ENCODE data around the gene TRMT2B. TPM values are rescaled to one million over a fixed set of nuclear protein-coding genes. Genes with fewer than 3 reads are reported as not detected.

TRMT2B gene
- total and polyA plus RNA-seq, 2 donors from 2014 or later = 8.6 to 24.8 TPM

DNA sequence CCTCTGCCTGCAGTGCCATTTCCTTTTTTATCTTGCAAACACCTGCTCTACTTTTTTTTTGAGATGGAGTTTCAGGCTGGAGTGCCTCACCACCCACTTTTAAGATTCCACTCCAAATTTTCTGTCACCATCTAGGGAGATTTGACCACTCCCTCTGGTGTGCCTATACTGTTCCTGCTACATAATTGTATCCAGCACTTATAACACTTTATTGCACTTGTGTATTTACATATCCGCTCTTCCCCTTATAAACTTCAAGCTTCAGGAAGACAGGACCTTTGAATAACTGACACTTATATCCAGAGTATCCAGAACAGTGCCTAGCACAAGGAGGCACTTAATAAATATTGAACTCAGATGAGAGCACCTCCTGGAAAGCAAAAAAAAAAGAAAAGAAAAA is 39.9 kb upstream of the TRMT2B start:
- intact Hi-C loops (cut with DNase I) = no loop called here
- H3K27me3 ChIP-seq (ENCODE audit: control insufficient read depth, insufficient read depth, low read length) = no peaks in the 10 kb centered on the region
- H3K9me3 ChIP-seq (ENCODE audit: control insufficient read depth in 2 of 3, insufficient read depth in 1 of 3, low read length in 3 of 3) = no peaks in the 10 kb centered on the region
- H3K27ac ChIP-seq (ENCODE audit: low read depth in 2 of 2, low read length in 2 of 2) = no peak overlapping the region
- H3K4me3 ChIP-seq (ENCODE audit: low read length in 3 of 3) = no peak overlapping the region
- H3K36me3 ChIP-seq (ENCODE audit: control insufficient read depth in 2 of 3, insufficient read depth in 3 of 3, low read length in 3 of 3) = no peaks in the 10 kb centered on the region
- TF ChIP-seq, protein P1, sequence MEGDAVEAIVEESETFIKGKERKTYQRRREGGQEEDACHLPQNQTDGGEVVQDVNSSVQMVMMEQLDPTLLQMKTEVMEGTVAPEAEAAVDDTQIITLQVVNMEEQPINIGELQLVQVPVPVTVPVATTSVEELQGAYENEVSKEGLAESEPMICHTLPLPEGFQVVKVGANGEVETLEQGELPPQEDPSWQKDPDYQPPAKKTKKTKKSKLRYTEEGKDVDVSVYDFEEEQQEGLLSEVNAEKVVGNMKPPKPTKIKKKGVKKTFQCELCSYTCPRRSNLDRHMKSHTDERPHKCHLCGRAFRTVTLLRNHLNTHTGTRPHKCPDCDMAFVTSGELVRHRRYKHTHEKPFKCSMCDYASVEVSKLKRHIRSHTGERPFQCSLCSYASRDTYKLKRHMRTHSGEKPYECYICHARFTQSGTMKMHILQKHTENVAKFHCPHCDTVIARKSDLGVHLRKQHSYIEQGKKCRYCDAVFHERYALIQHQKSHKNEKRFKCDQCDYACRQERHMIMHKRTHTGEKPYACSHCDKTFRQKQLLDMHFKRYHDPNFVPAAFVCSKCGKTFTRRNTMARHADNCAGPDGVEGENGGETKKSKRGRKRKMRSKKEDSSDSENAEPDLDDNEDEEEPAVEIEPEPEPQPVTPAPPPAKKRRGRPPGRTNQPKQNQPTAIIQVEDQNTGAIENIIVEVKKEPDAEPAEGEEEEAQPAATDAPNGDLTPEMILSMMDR (IDR thresholded peaks at IDR 0.05; ENCODE audit: borderline replicate concordance, extremely low read depth, insufficient read depth) = no peak
- no peaks in the 10 kb centered on the region for H3K4me1 ChIP-seq (ENCODE audit: control insufficient read depth in 2 of 3, insufficient read depth in 2 of 3, low read depth in 1 of 3, low read length in 3 of 3)
- no peak for FAIRE-seq
- H3K9ac ChIP-seq (ENCODE audit: low read length in 3 of 3) = no peak overlapping the region
- no peak for DNase-seq

DNA sequence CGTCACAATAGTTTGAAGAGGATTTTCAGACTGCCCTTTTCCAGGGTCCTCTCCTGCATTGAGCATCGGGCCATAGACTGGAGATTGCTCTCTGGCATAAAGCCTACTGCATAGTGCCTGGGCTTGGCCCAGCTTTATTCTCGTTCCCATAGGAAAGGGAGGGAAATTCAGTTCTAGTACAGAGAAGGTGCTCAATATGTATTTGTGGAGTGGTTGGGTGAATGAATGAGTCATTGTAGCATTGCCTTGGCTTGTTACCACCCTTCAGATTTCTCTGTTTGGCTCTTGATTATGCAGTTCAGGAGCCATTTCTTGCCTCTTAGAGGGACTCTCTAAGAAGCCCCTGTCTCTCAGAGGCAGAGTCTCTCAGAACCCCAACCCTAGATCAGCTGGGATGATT is 29.3 kb upstream of the TRMT2B start:
- H3K4me3 ChIP-seq (ENCODE audit: low read length in 3 of 3) = no peak overlapping the region
- H3K27me3 ChIP-seq (ENCODE audit: control insufficient read depth, insufficient read depth, low read length) = no peaks in the 10 kb centered on the region
- intact Hi-C loops (cut with DNase I) = no loop called here
- H3K4me1 ChIP-seq (ENCODE audit: control insufficient read depth in 2 of 3, insufficient read depth in 2 of 3, low read depth in 1 of 3, low read length in 3 of 3) = no peaks in the 10 kb centered on the region
- FAIRE-seq = no peak
- no peak for DNase-seq
- no peak overlapping the region for H3K27ac ChIP-seq (ENCODE audit: low read depth in 2 of 2, low read length in 2 of 2)
- H3K9me3 ChIP-seq (ENCODE audit: control insufficient read depth in 2 of 3, insufficient read depth in 1 of 3, low read length in 3 of 3) = no peaks in the 10 kb centered on the region
- no peak overlapping the region for H3K9ac ChIP-seq (ENCODE audit: low read length in 3 of 3)
- TF ChIP-seq, protein P1 (IDR thresholded peaks at IDR 0.05; ENCODE audit: borderline replicate concordance, extremely low read depth, insufficient read depth) = no peak
- no peaks in the 10 kb centered on the region for H3K36me3 ChIP-seq (ENCODE audit: control insufficient read depth in 2 of 3, insufficient read depth in 3 of 3, low read length in 3 of 3)

GRCh38 chrX:101080326-101081124 is 28.6 kb upstream of the TRMT2B start:
- TF ChIP-seq, protein P1 (IDR thresholded peaks at IDR 0.05; ENCODE audit: borderline replicate concordance, extremely low read depth, insufficient read depth) = no peak
- DNase-seq (no peak), FAIRE-seq (no peak)
- intact Hi-C loops (cut with DNase I) = no loop called here
- H3K27me3 ChIP-seq (ENCODE audit: control insufficient read depth, insufficient read depth, low read length) = no peaks in the 10 kb centered on the region
- no peaks in the 10 kb centered on the region for H3K9me3 ChIP-seq (ENCODE audit: control insufficient read depth in 2 of 3, insufficient read depth in 1 of 3, low read length in 3 of 3)
- no peak overlapping the region for H3K4me3 ChIP-seq (ENCODE audit: low read length in 3 of 3)
- no peak overlapping the region for H3K27ac ChIP-seq (ENCODE audit: low read depth in 2 of 2, low read length in 2 of 2)
- H3K4me1 ChIP-seq (ENCODE audit: control insufficient read depth in 2 of 3, insufficient read depth in 2 of 3, low read depth in 1 of 3, low read length in 3 of 3) = no peaks in the 10 kb centered on the region
- no peaks in the 10 kb centered on the region for H3K36me3 ChIP-seq (ENCODE audit: control insufficient read depth in 2 of 3, insufficient read depth in 3 of 3, low read length in 3 of 3)
- H3K9ac ChIP-seq (ENCODE audit: low read length in 3 of 3) = no peak overlapping the region
